Muscle layer of duodenum (tissue), 2 donors: ENCODE results near the gene PLD1.
"Not testable (repeated sequence)": the region's sequence is repeated elsewhere in the genome, so short reads cannot be mapped to it uniquely, and the experiment has no call there.

Experiments used
- H3K27ac ChIP-seq: one replicate; pipeline ENCODE4 v1.7.0; 2013; ENCODE audit warnings: mild to moderate bottlenecking, low read length
- H3K27me3 ChIP-seq: one replicate; pipeline ENCODE4 v1.7.0; 2013; ENCODE audit warnings: low read depth, mild to moderate bottlenecking, control low read depth, low read length
- H3K36me3 ChIP-seq, 2 donors: one replicate each; pipeline ENCODE4 v1.7.0; 2013; ENCODE audit warnings: low read length in 2 of 2, control low read depth in 1 of 2, mild to moderate bottlenecking in 1 of 2; ENCODE audit not compliant: insufficient read depth in 2 of 2, control insufficient read depth in 1 of 2
- H3K4me1 ChIP-seq, 2 donors: one replicate each; pipeline ENCODE4 v1.7.0; 2013; ENCODE audit warnings: low read length in 2 of 2, mild to moderate bottlenecking in 2 of 2, control low read depth in 1 of 2, moderate library complexity in 1 of 2; ENCODE audit not compliant: insufficient read depth in 2 of 2, control insufficient read depth in 1 of 2
- H3K4me3 ChIP-seq, 2 donors: one replicate each; pipeline ENCODE4 v1.7.0; 2013; ENCODE audit warnings: low read length in 2 of 2, low read depth in 1 of 2, mild to moderate bottlenecking in 1 of 2
- H3K9me3 ChIP-seq, 2 donors: one replicate each; pipeline ENCODE4 v1.7.0; 2013; ENCODE audit warnings: low read length in 2 of 2, control low read depth in 1 of 2, mild to moderate bottlenecking in 1 of 2; ENCODE audit not compliant: control insufficient read depth in 1 of 2
- donor health status: healthy.

The PLD1 gene

DNA sequence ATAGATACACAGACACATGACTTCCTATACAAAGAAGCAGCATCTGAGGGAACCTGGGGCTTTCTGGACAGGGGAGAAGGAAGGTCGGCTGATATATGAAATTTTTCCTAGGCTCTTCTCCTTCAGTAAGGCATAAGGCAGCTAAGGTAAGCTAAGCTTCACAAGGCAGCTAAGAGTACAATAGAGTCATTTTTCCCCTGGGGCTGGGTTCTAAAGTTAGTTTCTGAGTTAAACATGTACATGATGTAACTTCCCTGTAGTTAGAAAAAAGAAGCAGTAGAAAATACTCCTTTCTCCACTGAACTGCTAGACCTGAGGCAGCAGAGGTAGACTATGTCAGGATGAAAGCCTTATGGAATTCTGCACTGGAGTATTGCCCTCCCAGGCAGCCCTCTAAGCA lies 109.6 kb downstream of the PLD1 start:
- H3K27ac ChIP-seq, result no peak overlapping the region
- H3K27me3 ChIP-seq, result no peaks in the 10 kb centered on the region
- no peaks in the 10 kb centered on the region for H3K4me1 ChIP-seq
- no peak overlapping the region for H3K4me3 ChIP-seq
- H3K36me3 ChIP-seq, result no peaks in the 10 kb centered on the region
- H3K9me3 ChIP-seq, result peaks cover 0 to 6% of the 10 kb centered on the region in 2 donors

DNA sequence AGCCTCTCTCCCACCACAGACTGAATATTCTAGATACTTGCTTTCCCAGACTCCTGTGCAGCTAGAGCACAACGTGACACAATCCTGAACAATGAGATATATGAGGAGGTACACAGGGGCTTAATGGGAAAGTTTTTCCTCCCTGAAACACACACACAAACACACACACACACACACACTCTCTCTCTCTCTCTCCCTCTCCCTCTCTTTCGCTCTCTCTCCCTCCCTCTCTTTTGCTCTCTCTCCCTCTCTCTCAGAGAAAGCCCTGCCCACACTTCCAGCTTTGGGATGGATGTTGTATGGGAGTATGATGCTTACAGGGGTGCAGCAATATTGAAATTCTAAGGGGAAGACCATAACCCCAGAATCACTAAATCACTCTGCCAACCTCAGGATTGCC lies 110.1 kb downstream of the PLD1 start:
- Histone ChIP-seq H3K9me3 (peaks cover 0 to 6% of the 10 kb centered on the region in 2 donors), H3K36me3 (no peaks in the 10 kb centered on the region), H3K4me3 (no peak overlapping the region), H3K27ac (no peak overlapping the region), H3K4me1 (no peaks in the 10 kb centered on the region), H3K27me3 (no peaks in the 10 kb centered on the region)

DNA sequence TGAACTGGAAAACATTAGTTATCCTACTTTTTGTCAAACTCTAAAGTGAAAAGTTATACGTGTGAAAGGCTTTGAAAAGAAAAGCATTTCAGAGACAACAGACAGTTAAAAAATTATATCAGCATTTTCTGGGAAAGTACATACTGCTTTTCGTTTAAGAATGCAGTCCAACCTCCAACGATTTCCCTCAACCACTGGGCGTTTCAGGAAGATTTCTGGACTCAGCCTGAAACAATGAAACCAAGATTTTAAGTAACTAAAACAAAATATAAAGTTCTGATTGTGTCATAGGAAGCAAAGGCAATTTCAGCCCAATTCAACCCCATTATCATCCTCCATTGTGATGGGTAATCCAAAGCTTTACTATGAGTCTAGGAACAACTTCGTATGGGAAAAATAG lies 110.7 kb downstream of the PLD1 start:
- Histone ChIP-seq H3K27ac (no peak overlapping the region), H3K4me3 (no peak overlapping the region), H3K9me3 (peaks cover 0 to 6% of the 10 kb centered on the region in 2 donors), H3K4me1 (no peaks in the 10 kb centered on the region), H3K36me3 (no peaks in the 10 kb centered on the region), H3K27me3 (no peaks in the 10 kb centered on the region)

DNA sequence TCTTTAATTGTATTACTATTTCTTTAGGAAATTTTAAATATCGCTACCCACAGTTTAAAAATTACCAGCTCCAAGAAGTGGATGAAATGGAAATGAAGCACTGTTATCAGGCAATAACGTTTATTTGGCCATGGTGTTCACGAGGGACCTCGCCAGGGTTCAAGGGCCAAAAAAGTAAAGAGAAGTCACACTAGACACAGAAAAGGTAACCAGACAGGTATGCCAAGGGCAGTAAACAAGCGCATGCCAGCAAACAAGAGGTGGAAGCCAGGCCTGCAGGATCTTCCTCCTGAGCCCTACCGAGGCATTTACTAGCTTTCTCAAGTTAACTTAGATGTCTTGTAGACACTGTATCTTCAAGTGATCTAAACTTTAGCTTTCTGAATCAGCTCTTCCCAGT lies 113.5 kb downstream of the PLD1 start:
- Histone ChIP-seq H3K4me3 (no peak overlapping the region), H3K27ac (no peak overlapping the region), H3K36me3 (no peaks in the 10 kb centered on the region), H3K27me3 (no peaks in the 10 kb centered on the region), H3K4me1 (no peaks in the 10 kb centered on the region), H3K9me3 (no peaks in the 10 kb centered on the region)

DNA sequence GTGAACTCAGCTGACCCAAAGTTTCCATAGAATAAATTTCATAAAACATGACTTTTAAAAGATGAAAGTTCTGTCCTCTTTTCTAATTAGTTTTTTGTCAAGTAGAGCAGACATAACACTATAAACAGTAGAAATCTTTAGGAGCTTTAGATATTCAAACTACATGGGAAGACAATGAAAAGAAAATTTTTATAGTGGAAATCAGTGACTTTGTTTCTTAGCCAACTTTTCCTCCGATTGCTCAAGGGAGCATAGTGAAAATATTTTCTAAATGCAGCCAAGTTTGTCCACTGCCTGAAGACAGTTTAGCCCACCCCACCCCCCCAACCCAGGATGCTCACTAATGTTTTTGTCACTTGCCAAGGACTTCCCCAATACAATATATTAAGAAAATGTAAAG lies 114.9 kb downstream of the PLD1 start:
- H3K4me1 ChIP-seq, result no peaks in the 10 kb centered on the region
- no peaks in the 10 kb centered on the region for H3K9me3 ChIP-seq
- no peak overlapping the region for H3K4me3 ChIP-seq
- H3K27ac ChIP-seq, result no peak overlapping the region
- no peaks in the 10 kb centered on the region for H3K27me3 ChIP-seq
- no peaks in the 10 kb centered on the region for H3K36me3 ChIP-seq

DNA sequence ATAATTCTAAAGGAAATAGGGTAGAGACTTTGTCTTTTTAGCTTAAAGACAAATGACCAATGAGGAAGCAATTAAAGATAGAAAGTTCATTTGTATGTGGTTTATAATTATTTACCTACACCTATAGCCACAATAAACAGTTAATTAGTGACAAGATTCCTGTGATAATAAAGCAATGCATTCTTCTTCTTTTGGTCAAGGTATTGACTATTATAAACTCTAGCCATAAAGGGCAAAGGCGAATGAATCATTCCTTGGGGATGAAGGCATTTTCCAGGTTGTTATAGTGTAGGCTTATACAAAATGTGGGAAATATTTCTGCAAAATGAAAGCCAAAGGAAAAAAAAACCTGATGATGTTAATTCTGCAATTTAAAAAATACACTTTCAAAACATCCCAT lies 115.4 kb downstream of the PLD1 start:
- Histone ChIP-seq H3K4me1 (no peaks in the 10 kb centered on the region), H3K27me3 (no peaks in the 10 kb centered on the region), H3K9me3 (no peaks in the 10 kb centered on the region), H3K27ac (no peak overlapping the region), H3K36me3 (no peaks in the 10 kb centered on the region), H3K4me3 (no peak overlapping the region)

DNA sequence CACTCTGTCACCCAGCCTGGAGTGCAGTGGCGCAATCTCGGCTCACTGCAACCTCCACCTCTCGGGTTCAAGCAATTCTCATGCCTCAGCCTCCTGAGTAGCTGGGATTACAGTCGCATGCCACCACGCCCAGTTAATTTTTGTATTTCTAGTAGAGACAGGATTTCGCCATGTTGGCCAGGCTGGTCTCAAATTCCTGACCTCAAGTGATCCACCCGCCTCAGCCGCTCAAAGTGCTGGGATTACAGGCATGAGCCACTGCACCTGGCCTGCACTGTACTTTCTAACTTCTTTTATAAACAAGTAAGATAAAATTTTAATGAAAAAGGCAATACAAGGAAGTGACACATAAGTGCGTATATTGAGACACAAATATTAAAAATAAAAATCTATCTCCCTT lies 117.7 kb downstream of the PLD1 start:
- H3K4me1 ChIP-seq, H3K9me3 ChIP-seq, H3K4me3 ChIP-seq, H3K27ac ChIP-seq, H3K27me3 ChIP-seq, H3K36me3 ChIP-seq: not testable (repeated sequence)

DNA sequence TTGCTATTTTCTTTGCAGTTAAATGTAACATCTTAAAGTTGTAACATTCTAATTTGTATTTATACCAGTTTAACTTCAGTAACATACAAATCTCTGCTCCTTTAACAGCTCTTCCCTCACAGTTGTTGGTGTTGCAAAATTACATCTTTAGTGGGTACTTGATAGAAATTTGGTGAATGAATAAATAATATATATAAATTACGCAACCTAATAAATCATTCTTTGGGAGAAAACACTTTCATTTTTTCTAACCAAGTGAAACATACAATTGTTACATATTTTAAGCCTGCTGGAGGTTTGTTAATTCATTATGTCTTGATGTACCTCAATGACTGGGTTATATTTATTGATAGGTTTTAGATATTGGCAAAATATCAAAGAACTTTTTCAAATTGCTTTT lies 118.8 kb downstream of the PLD1 start:
- Histone ChIP-seq H3K9me3 (no peaks in the 10 kb centered on the region), H3K4me3 (no peak overlapping the region), H3K4me1 (peaks cover 6 to 7% of the 10 kb centered on the region in 2 donors), H3K27ac (no peak overlapping the region), H3K36me3 (no peaks in the 10 kb centered on the region), H3K27me3 (no peaks in the 10 kb centered on the region)

DNA sequence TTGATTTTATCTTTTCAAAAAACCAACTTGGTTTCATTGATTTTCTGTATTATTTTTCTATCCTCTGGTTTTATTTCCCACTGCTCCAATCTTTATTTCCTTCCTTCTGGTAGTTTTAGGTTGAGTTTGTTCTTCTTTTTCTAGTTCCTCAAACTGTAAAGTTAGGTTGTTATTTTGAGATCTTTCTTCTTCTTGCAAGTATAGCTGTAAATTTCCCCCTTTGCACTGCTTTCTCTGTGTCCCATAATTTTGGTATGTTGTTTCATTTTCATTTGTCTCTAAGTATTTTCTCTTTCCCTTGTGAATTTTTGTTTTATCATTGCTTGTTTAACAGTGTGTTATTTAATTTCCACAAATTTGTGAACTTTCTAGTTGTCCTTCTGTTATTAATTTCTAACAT lies 120.0 kb downstream of the PLD1 start:
- Histone ChIP-seq H3K36me3 (no peaks in the 10 kb centered on the region), H3K4me3 (no peak overlapping the region), H3K9me3 (no peaks in the 10 kb centered on the region), H3K27me3 (no peaks in the 10 kb centered on the region), H3K27ac (no peak overlapping the region), H3K4me1 (peaks cover 6 to 7% of the 10 kb centered on the region in 2 donors)

DNA sequence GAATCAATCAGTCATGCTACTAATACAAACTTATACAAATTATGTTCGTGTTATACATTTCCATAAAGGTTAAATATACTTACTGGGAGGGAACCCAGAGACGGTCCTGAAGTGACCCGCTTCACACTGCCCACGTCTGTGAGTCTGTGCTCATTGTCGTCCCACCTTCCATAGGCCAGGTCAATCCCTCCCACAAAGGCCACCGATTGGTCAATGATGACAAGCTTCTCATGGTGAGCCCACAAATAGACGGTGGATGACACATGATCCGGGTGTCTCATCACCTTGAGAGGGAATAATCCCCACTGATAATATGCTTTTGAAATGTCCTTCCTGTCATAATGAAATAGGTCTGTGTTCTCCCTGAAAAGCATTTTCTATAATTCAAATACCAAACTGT lies 121.7 kb downstream of the PLD1 start:
- H3K4me3 ChIP-seq, result no peak overlapping the region

DNA sequence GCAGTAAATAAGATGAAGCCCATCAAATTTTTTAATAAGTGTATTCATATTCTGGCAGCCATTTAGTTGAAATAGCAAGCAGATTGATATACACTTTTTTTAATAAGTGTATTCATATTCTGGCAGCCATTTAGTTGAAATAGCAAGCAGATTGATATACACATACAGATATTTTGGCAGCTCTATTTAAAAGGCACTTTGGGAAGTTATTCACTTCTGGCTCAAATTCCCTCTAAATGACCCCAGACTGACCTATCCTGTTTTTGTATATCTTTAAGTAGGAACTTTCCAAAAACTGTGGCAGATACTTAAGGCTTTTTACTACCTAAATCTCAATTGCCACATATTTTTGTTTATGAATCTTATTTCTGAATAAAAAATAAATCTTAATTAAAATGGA lies 122.3 kb downstream of the PLD1 start:
- no peak overlapping the region for H3K4me3 ChIP-seq
- peaks cover 0 to 5% of the 10 kb centered on the region in 2 donors for H3K36me3 ChIP-seq
- no peaks in the 10 kb centered on the region for H3K27me3 ChIP-seq
- no peak overlapping the region for H3K27ac ChIP-seq
- peaks cover 6 to 7% of the 10 kb centered on the region in 2 donors for H3K4me1 ChIP-seq
- no peaks in the 10 kb centered on the region for H3K9me3 ChIP-seq

More for the DNA sequence above, 121.7 kb downstream of the PLD1 start:
- Histone ChIP-seq H3K27me3 (no peaks in the 10 kb centered on the region), H3K27ac (no peak overlapping the region), H3K4me1 (peaks cover 6 to 7% of the 10 kb centered on the region in 2 donors), H3K36me3 (peaks cover 0 to 5% of the 10 kb centered on the region in 2 donors), H3K9me3 (no peaks in the 10 kb centered on the region)

DNA sequence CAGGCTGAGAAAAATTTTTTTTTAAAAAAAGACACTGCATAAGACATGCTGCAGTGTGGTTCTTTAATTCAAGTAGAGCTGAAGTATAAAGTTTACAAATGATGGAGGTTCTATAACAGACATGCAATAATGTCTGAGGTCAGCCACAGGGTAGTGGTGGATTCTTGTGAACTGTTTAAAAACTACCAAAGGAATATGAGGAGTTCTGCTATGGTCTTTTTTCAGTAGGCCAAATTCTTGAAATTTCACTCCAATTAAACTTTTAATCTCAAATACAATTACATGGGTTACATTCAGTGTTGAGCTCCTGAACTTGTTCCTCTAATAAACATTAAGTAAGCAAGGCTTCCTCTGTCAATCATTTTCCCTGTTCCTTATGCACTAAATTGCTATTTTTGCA lies 122.7 kb downstream of the PLD1 start:
- peaks cover 6 to 7% of the 10 kb centered on the region in 2 donors for H3K4me1 ChIP-seq
- H3K36me3 ChIP-seq, result peaks cover 0 to 5% of the 10 kb centered on the region in 2 donors
- H3K27ac ChIP-seq, result no peak overlapping the region
- H3K9me3 ChIP-seq, result no peaks in the 10 kb centered on the region
- no peak overlapping the region for H3K4me3 ChIP-seq
- no peaks in the 10 kb centered on the region for H3K27me3 ChIP-seq
